Gastrocnemius medialis (tissue), 4 donors: Measurements from ENCODE around the gene RTP5.

ENCODE experiments used
- POLR2A ChIP-seq, 2 donors: fragments of 450-650 bp; IDR thresholded peaks; one replicate each; pipeline ENCODE4 v1.6.1; 2017; ENCODE audit warnings: antibody characterized with exemption in 2 of 2, mild to moderate bottlenecking in 2 of 2, moderate library complexity in 2 of 2
- TF ChIP-seq, protein P1 (sequence below), 5 experiments: fragments of 450-650 bp in 3 of 5; fragments of 200-600 bp in 2 of 5; sonication (generic) in 2 of 5; IDR thresholded peaks in 4 of 5; conservative IDR thresholded peaks in 1 of 5; 1 replicate in 4 of 5; 2 replicates in 1 of 5; pipeline ENCODE4 v1.5.1; 2016 to 2019; ENCODE audit warnings: antibody characterized with exemption in 5 of 5, mild to moderate bottlenecking in 3 of 5, moderate library complexity in 3 of 5

DNA sequence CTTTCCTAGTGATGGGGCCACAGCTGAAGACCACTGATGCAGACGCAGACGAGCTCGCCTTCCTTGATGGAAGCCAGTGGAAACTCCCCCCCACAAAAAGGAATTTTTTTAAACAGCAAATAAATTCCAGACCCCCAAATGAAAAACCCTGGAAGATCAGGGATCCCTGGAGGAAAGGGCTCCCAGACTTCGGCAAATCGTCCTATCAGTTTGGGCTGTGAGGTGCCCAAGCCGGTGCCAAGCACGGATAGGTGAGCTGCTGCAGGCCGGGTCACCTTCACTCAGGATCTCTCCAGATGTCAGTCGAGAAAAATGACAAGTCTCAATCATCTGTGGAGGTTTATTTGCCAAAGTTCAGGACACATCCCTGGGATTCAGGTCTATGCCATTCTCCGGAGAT lies 42.0 kb downstream of the RTP5 start:
- TF ChIP-seq, protein P1, sequence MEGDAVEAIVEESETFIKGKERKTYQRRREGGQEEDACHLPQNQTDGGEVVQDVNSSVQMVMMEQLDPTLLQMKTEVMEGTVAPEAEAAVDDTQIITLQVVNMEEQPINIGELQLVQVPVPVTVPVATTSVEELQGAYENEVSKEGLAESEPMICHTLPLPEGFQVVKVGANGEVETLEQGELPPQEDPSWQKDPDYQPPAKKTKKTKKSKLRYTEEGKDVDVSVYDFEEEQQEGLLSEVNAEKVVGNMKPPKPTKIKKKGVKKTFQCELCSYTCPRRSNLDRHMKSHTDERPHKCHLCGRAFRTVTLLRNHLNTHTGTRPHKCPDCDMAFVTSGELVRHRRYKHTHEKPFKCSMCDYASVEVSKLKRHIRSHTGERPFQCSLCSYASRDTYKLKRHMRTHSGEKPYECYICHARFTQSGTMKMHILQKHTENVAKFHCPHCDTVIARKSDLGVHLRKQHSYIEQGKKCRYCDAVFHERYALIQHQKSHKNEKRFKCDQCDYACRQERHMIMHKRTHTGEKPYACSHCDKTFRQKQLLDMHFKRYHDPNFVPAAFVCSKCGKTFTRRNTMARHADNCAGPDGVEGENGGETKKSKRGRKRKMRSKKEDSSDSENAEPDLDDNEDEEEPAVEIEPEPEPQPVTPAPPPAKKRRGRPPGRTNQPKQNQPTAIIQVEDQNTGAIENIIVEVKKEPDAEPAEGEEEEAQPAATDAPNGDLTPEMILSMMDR (IDR thresholded peaks at IDR 0.05 in 4 of 5, conservative IDR thresholded peaks at IDR 0.05 in 1 of 5): no peak
- no peak for TF ChIP-seq POLR2A (IDR thresholded peaks at IDR 0.05)
